ENCODE results near the gene RNF220.

RNF220 gene

DNA sequence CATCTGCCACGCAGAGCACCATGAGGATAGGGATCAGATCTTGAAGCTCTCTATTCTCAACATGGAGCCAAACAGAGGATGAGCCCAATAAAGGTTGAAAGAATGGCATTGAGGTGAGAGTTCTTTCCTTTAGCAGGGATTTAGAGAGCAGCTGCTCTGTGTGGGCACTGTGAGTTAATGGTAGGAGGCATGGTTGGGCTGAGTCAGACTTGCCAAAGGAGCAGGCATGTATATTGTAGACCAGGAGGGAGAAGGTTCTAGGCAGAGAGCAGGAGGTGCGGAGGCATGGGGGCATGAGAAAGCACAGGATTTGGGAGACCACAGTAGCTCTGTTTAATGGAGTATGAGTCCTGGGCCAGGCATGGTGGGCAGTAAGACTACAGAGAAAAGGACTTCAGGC is 237.2 kb downstream of the RNF220 start:
- no peak for DNase-seq (ENCODE audit: low spot score)
- no peak for TF ChIP-seq CTCF (IDR thresholded peaks at IDR 0.05; ENCODE audit: extremely low read depth, missing control alignments)

- TF ChIP-seq CTCF (IDR thresholded peaks at IDR 0.05; ENCODE audit: extremely low read depth, missing control alignments) = no peak
- DNase-seq (ENCODE audit: low spot score) = no peak
Observed at GRCh38 chr1:44642925-44643324, 237.9 kb downstream of the RNF220 start.

DNA sequence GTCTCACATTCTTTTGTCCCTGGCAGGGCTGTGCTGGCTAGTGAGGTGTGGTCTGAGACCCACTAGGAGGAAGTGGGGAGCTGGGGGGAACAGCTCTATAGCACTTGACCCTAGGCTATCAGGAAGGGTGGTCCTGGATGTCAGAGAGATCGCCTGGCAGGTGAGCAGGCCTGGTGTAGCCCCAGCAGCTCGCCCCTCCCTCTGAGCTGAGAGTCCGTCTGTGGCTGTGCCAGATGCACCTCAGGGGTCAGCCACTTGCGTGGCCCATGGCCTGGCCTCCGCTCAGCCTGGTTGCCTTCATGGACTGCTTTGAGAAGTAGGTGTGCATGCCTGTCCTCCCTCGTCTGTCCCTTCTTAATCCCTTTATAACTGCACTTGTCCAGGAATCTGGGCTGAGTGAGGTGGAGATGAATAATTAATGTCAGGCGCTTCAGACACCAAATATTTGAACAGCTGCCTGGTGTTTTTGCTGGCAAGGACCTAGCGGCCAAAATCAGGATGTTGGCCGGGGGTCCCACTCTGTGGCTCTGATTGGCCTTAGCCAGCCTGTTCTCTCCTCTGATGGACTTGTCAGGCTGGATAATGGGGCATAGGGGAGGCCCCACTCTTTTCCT is 238.8 kb downstream of the RNF220 start:
- TF ChIP-seq CTCF (IDR thresholded peaks at IDR 0.05; ENCODE audit: extremely low read depth, missing control alignments) = no peak
- DNase-seq (ENCODE audit: low spot score) = no peak

GRCh38 chr1:44644806-44645205 is 239.8 kb downstream of the RNF220 start:
- TF ChIP-seq CTCF (IDR thresholded peaks at IDR 0.05; ENCODE audit: extremely low read depth, missing control alignments) = no peak
- no peak for DNase-seq (ENCODE audit: low spot score)

DNA sequence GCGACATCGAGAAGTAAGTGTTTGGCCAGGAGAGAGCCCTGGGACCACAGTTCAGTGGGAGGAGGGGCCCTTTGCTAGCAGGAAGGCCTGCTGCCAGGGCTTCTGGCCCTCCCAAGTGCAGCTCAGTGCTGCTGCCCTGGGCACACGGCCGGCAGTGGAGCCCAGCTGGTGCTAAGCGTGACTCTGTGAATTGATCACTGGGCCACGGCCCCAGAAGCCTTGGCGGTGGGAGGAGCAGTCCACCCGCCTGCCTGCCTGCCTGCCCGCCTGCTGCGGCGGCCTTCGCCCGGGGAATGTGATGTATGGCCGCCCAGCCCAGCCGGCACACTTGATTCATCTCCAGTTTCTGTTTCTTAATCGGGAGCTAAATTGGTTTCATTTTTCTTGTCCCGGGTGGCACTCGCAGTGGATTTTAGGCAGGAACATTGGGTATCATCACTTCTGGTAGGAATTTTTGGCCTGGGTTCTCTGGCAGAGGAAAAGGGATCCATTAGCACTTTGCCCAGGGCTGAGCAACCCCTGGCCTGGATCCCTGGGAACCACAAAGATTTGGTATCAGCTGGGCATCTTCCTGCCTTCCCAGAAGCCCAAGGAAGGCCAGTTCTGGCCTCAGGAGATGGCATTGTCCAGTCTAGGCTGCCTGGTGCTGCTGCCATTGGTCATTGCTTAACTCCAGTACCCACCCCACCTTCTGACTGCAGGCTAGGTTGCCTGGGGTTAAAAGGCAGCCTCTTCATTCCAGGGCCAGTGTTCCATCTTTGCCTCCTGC is 240.6 kb downstream of the RNF220 start:
- DNase-seq (ENCODE audit: low spot score) = no peak

GRCh38 chr1:44646261-44647110 is 241.4 kb downstream of the RNF220 start:
- no peak for TF ChIP-seq CTCF (IDR thresholded peaks at IDR 0.05; ENCODE audit: extremely low read depth, missing control alignments)
- no peak for DNase-seq (ENCODE audit: low spot score)

More for the DNA sequence above, 240.6 kb downstream of the RNF220 start:
- TF ChIP-seq CTCF (IDR thresholded peaks at IDR 0.05; ENCODE audit: extremely low read depth, missing control alignments) = no peak

DNA sequence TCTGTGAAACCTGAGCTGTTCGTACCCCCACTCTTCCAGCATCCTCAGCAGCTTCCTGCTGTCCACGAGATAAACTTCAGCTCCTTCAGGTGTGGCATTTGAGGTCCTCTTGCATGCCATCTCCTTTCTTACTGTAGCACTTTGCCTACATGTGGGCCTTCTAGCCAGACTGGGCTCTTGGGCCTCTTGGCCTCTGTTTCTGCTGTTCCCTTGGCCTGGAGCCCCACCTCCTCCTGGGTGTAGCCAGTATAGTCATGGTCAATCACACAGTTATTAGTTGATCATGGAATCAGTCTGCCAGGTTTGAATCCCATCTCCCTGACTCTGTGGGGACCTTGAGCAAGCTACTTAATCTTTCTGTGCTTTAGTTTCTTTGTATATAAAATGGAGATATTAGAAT is 242.8 kb downstream of the RNF220 start:
- TF ChIP-seq CTCF (IDR thresholded peaks at IDR 0.05; ENCODE audit: extremely low read depth, missing control alignments) = no peak
- DNase-seq (ENCODE audit: low spot score) = no peak
